Uterus (tissue), 2 donors: ENCODE measurements around the gene GPATCH4.

Experiments
- POLR2A ChIP-seq, 2 donors: fragments of 450-650 bp; IDR thresholded peaks; one replicate each; pipeline ENCODE4 v1.6.1; 2016; ENCODE audit warnings: antibody characterized with exemption in 2 of 2, mild to moderate bottlenecking in 1 of 2, moderate library complexity in 1 of 2
- TF ChIP-seq, protein P1 (sequence below), 4 experiments: fragments of 200-600 bp in 2 of 4; fragments of 450-650 bp in 2 of 4; sonication (generic) in 2 of 4; IDR thresholded peaks; one replicate each; pipeline ENCODE4 v1.5.1; 2016 to 2019; ENCODE audit warnings: antibody characterized with exemption in 4 of 4, mild to moderate bottlenecking in 2 of 4, moderate library complexity in 1 of 4

DNA sequence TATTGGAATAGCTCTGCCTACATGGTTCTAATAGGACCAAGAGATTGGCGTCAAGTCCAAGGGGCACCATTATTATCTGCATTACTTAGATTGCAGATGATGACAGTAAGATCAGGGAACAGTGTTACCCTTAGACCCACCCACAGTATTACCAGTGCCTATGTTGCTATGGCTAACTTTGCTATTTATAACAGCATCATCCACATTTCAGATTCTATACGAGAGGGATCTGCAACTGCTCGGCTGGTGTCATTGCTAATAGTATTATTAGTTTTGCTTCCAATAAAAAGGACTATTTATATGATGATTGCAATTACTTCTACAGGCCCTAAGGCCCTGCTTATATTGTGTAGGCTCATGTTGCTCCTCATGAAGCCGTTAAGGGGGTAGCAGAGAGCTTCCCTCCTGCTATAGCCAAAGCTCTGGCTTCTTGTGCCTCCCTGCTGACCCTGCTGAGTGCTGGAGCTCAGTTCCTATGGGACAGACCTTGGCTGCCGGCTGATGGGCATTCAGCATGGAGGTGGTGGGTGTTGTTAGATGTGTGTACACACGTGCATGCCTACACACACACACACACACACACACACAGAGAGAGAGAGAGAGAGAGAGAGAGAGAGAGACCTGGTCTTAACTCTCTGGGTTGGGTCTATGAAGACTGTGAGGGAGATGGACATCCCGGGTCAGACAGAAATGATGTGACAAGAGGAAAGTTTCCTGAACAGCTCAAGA is 41.9 kb upstream of the GPATCH4 start:
- TF ChIP-seq, protein P1, sequence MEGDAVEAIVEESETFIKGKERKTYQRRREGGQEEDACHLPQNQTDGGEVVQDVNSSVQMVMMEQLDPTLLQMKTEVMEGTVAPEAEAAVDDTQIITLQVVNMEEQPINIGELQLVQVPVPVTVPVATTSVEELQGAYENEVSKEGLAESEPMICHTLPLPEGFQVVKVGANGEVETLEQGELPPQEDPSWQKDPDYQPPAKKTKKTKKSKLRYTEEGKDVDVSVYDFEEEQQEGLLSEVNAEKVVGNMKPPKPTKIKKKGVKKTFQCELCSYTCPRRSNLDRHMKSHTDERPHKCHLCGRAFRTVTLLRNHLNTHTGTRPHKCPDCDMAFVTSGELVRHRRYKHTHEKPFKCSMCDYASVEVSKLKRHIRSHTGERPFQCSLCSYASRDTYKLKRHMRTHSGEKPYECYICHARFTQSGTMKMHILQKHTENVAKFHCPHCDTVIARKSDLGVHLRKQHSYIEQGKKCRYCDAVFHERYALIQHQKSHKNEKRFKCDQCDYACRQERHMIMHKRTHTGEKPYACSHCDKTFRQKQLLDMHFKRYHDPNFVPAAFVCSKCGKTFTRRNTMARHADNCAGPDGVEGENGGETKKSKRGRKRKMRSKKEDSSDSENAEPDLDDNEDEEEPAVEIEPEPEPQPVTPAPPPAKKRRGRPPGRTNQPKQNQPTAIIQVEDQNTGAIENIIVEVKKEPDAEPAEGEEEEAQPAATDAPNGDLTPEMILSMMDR (IDR thresholded peaks at IDR 0.05) = no peak
- no peak for TF ChIP-seq POLR2A (IDR thresholded peaks at IDR 0.05)
